Endothelial cell of umbilical vein (primary cell): ENCODE results near the gene SH3BP5L. TPM values are rescaled to one million over a fixed set of nuclear protein-coding genes. Genes with fewer than 3 reads are reported as not detected.

ENCODE experiments used
- BruUV-seq: library from RNA; stranded (reverse); fragments of 400-500 nt; replicated peaks from 2 replicates; lab custom pipeline; 2021; lab: Mats Ljungman, UMichigan
- CTCF ChIA-PET: fragments of 300-600, 350-600 bp; sonication (Branson Sonifier 250); formaldehyde crosslinking; loops from one replicate; lab custom pipeline; 2021; ENCODE audit warnings: antibody characterized with exemption, inconsistent platforms; lab: Charles Lee
- POLR2A ChIA-PET: fragments of 300-600, 350-600 bp; sonication (Branson Sonifier 250); formaldehyde crosslinking; loops from one replicate; lab custom pipeline; 2021; ENCODE audit warnings: antibody characterized with exemption, inconsistent platforms; lab: Charles Lee
- DNase-seq: peaks from one replicate; pipeline ENCODE4 v3.0.0-alpha.2; 2011; ENCODE audit warnings: low read depth, low spot score
- FAIRE-seq: peaks from 2 replicates; lab custom pipeline; 2011; peaks lifted over from hg19 to GRCh38; lab: Jason Lieb, UNC
- H2AFZ ChIP-seq: 2 replicates; pipeline ENCODE4 v1.6.0; 2012; ENCODE audit warnings: low read depth, low read length, control low read depth, inconsistent platforms
- H3K27ac ChIP-seq: 2 replicates; pipeline ENCODE4 v1.5.1; 2011; ENCODE audit warnings: low read depth, mild to moderate bottlenecking, control low read depth, low read length, moderate library complexity; ENCODE audit not compliant: insufficient read depth
- H3K27me3 ChIP-seq, 2 experiments: 2 replicates each; pipeline versions ENCODE4 v1.6.0 to v1.6.1; 2011; ENCODE audit warnings: low read length in 2 of 2, mixed read lengths in 1 of 2; ENCODE audit not compliant: control insufficient read depth in 2 of 2, insufficient read depth in 2 of 2
- H3K36me3 ChIP-seq, 2 experiments: 2 replicates in 1 of 2; 3 replicates in 1 of 2; pipeline ENCODE4 v1.5.1; 2011; ENCODE audit warnings: low read length in 2 of 2, mild to moderate bottlenecking in 1 of 2, moderate library complexity in 1 of 2; ENCODE audit not compliant: control insufficient read depth in 2 of 2, insufficient read depth in 2 of 2; ENCODE audit errors: extremely low read depth in 1 of 2
- H3K4me1 ChIP-seq: 3 replicates; pipeline ENCODE4 v1.5.1; 2011; ENCODE audit warnings: mild to moderate bottlenecking, low read length; ENCODE audit not compliant: control insufficient read depth, insufficient read depth; ENCODE audit errors: extremely low read depth
- H3K4me2 ChIP-seq: 2 replicates; pipeline ENCODE4 v1.6.1; 2011; ENCODE audit warnings: low read length, control low read depth, mixed read lengths; ENCODE audit not compliant: insufficient read depth
- H3K4me3 ChIP-seq, 3 experiments: fragments of 200-600 bp in 1 of 3; sonication (generic), shearing (Covaris generic) in 1 of 3; replicated peaks in 1 of 3; 2 replicates each; pipeline ENCODE4 v1.5.1; 2011 to 2016; ENCODE audit warnings: control low read depth in 3 of 3, low read length in 3 of 3, mild to moderate bottlenecking in 2 of 3, inconsistent platforms in 1 of 3, low read depth in 1 of 3, moderate library complexity in 1 of 3; ENCODE audit not compliant: insufficient read depth in 1 of 3
- H3K79me2 ChIP-seq: 2 replicates; pipeline ENCODE4 v1.6.0; 2012; ENCODE audit warnings: low read length, inconsistent platforms; ENCODE audit not compliant: control insufficient read depth, insufficient read depth
- H3K9ac ChIP-seq: replicated peaks from 2 replicates; pipeline ENCODE3; 2011; ENCODE audit warnings: low read length, control low read depth; ENCODE audit not compliant: insufficient read depth; ENCODE audit errors: extremely low read depth
- H3K9me1 ChIP-seq: replicated peaks from 3 replicates; pipeline ENCODE4 v1.6.0; 2011; ENCODE audit warnings: mild to moderate bottlenecking, low read length; ENCODE audit not compliant: control insufficient read depth, insufficient read depth; ENCODE audit errors: extremely low read depth
- H3K9me3 ChIP-seq: replicated peaks from 2 replicates; pipeline ENCODE4 v1.5.1; 2012; ENCODE audit warnings: low read length, inconsistent platforms; ENCODE audit not compliant: control insufficient read depth, insufficient read depth
- H4K20me1 ChIP-seq: replicated peaks from 2 replicates; pipeline ENCODE3; 2011; ENCODE audit warnings: mild to moderate bottlenecking, low read length; ENCODE audit not compliant: control insufficient read depth, insufficient read depth; ENCODE audit errors: extremely low read depth
- CTCF ChIP-seq, 2 donors: IDR thresholded peaks; 1 replicate in 1 of 2; 2 replicates in 1 of 2; pipeline ENCODE4 v1.5.1; 2011; ENCODE audit warnings: low read length in 2 of 2, mild to moderate bottlenecking in 2 of 2, moderate library complexity in 2 of 2, control low read depth in 1 of 2, inconsistent platforms in 1 of 2, low read depth in 1 of 2; ENCODE audit not compliant: insufficient read depth in 1 of 2; ENCODE audit errors: extremely low read depth in 1 of 2
- EZH2 ChIP-seq: IDR thresholded peaks from 2 replicates; pipeline ENCODE4 v1.6.1; 2012; ENCODE audit warnings: borderline replicate concordance, low read depth, mild to moderate bottlenecking, moderate library complexity, low read length, inconsistent platforms; ENCODE audit not compliant: severe bottlenecking
- FOS ChIP-seq: IDR thresholded peaks from 2 replicates; pipeline ENCODE4 v1.6.1; 2011; ENCODE audit warnings: mild to moderate bottlenecking, low read length, moderate library complexity, borderline replicate concordance; ENCODE audit not compliant: insufficient read depth
- GATA2 ChIP-seq: IDR thresholded peaks from 2 replicates; pipeline ENCODE4 v1.7.0; 2011; ENCODE audit warnings: low read depth, mild to moderate bottlenecking, moderate library complexity, mixed read lengths, low read length; ENCODE audit not compliant: insufficient read length, insufficient read depth
- JUN ChIP-seq: IDR thresholded peaks from 2 replicates; pipeline ENCODE4 v1.6.1; 2011; ENCODE audit warnings: borderline replicate concordance, low read depth; ENCODE audit not compliant: insufficient read length, insufficient read depth
- MAX ChIP-seq: IDR thresholded peaks from 2 replicates; pipeline ENCODE4 v1.6.1; 2011; ENCODE audit not compliant: insufficient read depth, insufficient read length
- MYC ChIP-seq: IDR thresholded peaks from one replicate; pipeline ENCODE4 v1.6.1; 2011; ENCODE audit warnings: mild to moderate bottlenecking, low read depth, low read length
- POLR2A ChIP-seq: IDR thresholded peaks from 2 replicates; pipeline ENCODE4 v1.6.1; 2012; ENCODE audit warnings: low read depth, mild to moderate bottlenecking, control low read depth, low read length
- POLR2AphosphoS5 ChIP-seq: IDR thresholded peaks from 2 replicates; pipeline ENCODE4 v1.6.1; 2012; ENCODE audit warnings: low read depth, mild to moderate bottlenecking, control low read depth, low read length, moderate library complexity; ENCODE audit not compliant: insufficient read depth
- dilution Hi-C: fragments of 300-500 bp; cut with MboI; formaldehyde crosslinking; loops from one replicate; pipeline ENCODE4 v1.15.0; 2019; ENCODE audit warnings: low sequenced_read_pairs; ENCODE audit not compliant: extremely low pct_ligation_motif_present
- intact Hi-C: fragments of 100-400 bp; cut with micrococcal nuclease; formaldehyde crosslinking; loops from one replicate; pipeline ENCODE4 v1.10.0; 2022
- polyA plus RNA-seq, 4 experiments: library from polyadenylated mRNA; depleted of rRNA in 3 of 4; stranded (reverse) in 3 of 4; unstranded in 1 of 4; fragments of >200 nt; gene quantifications; 2 replicates each; pipeline versions ENCODE4 v1.2.1 to v1.2.3, GENCODE V29; 2011 to 2012; ENCODE audit warnings: missing spikeins in 1 of 4
- total RNA-seq: library from RNA; stranded (reverse); gene quantifications from 2 replicates; pipeline ENCODE4 v1.2.3, GENCODE V29; 2021

Gene SH3BP5L
- total and polyA plus RNA-seq, 2 donors (not counting 3 experiments of a cell fraction or from before 2014, with no cell fraction given): 24.7 TPM

- intact Hi-C loops: no loop called here
- Histone ChIP-seq H3K4me3 (no peak overlapping the region), H3K27me3 (no peaks in the 10 kb centered on the region), H3K9me3 (no peaks in the 10 kb centered on the region), H3K9ac (no peak overlapping the region), H3K79me2 (no peaks in the 10 kb centered on the region), H4K20me1 (no peaks in the 10 kb centered on the region), H3K36me3 (peaks cover 6 to 30% of the 10 kb centered on the region in 2 experiments), H3K9me1 (no peaks in the 10 kb centered on the region), H3K4me1 (no peaks in the 10 kb centered on the region), H2AFZ (no peak overlapping the region), H3K27ac (no peak overlapping the region), H3K4me2 (no peak overlapping the region)
- FAIRE-seq (no peak), DNase-seq (no peak)
- dilution Hi-C loops: no loop called here
- BruUV-seq: TSS peak; percentile 48
- no peak for TF ChIP-seq GATA2
- no peak for TF ChIP-seq JUN
- TF ChIP-seq MYC: no peak
- TF ChIP-seq POLR2A: no peak
- no peak for TF ChIP-seq POLR2AphosphoS5
- TF ChIP-seq EZH2: no peak
- TF ChIP-seq CTCF (IDR thresholded peaks at IDR 0.05; ENCODE audit: extremely low read depth in 1 of 2, insufficient read depth in 1 of 2, low read depth in 1 of 2, low read length in 2 of 2): no peak
- TF ChIP-seq FOS: no peak
- no peak for TF ChIP-seq MAX
- ChIA-PET CTCF (interaction anchor here (1.0 kb wide), 1 partner anchor 8 kb away, joined by 3 read pairs; no protein-coding TSS in a partner anchor), POLR2A (interaction anchor here (1.9 kb wide), 1 partner anchor 12 kb away, joined by 6 read pairs; the partner anchor contains the start of gene ZNF672)
Measured at GRCh38 chr1:248850124-248850523, 24.4 kb upstream of the SH3BP5L start.
